ENCODE data around the gene RCAN2. TPM values are rescaled to one million over a fixed set of nuclear protein-coding genes. Genes with fewer than 3 reads are reported as not detected.

Gene RCAN2
- total and polyA plus RNA-seq, 4 donors, result 4.5 to 16.7 (median 4.8) TPM

DNA sequence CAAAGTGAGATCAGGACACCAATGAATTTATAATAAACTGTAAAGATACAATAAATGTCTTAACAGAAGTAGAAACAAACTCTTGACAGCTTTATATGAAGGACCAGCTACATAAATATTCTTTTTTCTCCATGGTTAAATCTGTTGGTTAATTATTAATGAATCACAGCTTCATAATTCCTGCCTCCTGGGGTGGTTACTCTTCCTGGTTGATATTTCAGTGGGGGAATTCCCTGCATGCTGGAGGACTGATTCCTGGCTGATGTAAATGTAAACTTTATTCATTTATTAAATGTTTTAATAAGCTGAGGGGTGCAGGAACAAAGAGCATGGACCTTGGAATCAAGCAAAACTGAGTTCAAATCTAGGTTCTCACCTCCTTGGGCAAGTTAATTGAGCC is 16.2 kb upstream of the RCAN2 start:
- no peak for TF ChIP-seq CTCF (IDR thresholded peaks at IDR 0.05; ENCODE audit: control extremely low read depth, extremely low read depth)
- no peaks in the 10 kb centered on the region for H3K36me3 ChIP-seq (ENCODE audit: control insufficient read depth in 4 of 4, insufficient read depth in 4 of 4, low read length in 4 of 4)
- no peak for ATAC-seq (ENCODE audit: insufficient read depth, low FRiP score)
- H3K4me3 ChIP-seq, result no peak overlapping the region
- no peaks in the 10 kb centered on the region for H3K27me3 ChIP-seq (ENCODE audit: control insufficient read depth in 3 of 3, insufficient read depth in 3 of 3, low read length in 2 of 3)
- H3K4me1 ChIP-seq (ENCODE audit: control insufficient read depth in 5 of 5, insufficient read depth in 5 of 5, low read length in 5 of 5), result peaks cover 2 to 19% (median 4%) of the 10 kb centered on the region in 5 donors
- H3K9me3 ChIP-seq (ENCODE audit: control insufficient read depth in 4 of 4, insufficient read depth in 3 of 4, low read length in 3 of 4), result no peaks in the 10 kb centered on the region
- H3K9ac ChIP-seq (ENCODE audit: insufficient read depth in 1 of 2, low read length in 2 of 2), result no peak overlapping the region
- DNase-seq, result no peak
- H3K27ac ChIP-seq (ENCODE audit: low read depth in 1 of 2, low read length in 1 of 2), result peak overlapping the region in 1 of 2 donors; percentile 88

- Histone ChIP-seq H3K4me1 (ENCODE audit: control insufficient read depth in 5 of 5, insufficient read depth in 5 of 5, low read length in 5 of 5) (peaks cover 0 to 22% (median under 1%) of the 10 kb centered on the region in 5 donors), H3K27ac (ENCODE audit: low read depth in 1 of 2, low read length in 1 of 2) (peak overlapping the region in 1 of 2 donors; percentile 96), H3K27me3 (ENCODE audit: control insufficient read depth in 3 of 3, insufficient read depth in 3 of 3, low read length in 2 of 3) (no peaks in the 10 kb centered on the region), H3K36me3 (ENCODE audit: control insufficient read depth in 4 of 4, insufficient read depth in 4 of 4, low read length in 4 of 4) (no peaks in the 10 kb centered on the region), H3K9ac (ENCODE audit: insufficient read depth in 1 of 2, low read length in 2 of 2) (no peak overlapping the region), H3K4me3 (no peak overlapping the region), H3K9me3 (ENCODE audit: control insufficient read depth in 4 of 4, insufficient read depth in 3 of 4, low read length in 3 of 4) (no peaks in the 10 kb centered on the region)
- 84 to 89% methylated on average over 7 of the region's 7 CpGs for WGBS, 2 donors
- ATAC-seq (ENCODE audit: insufficient read depth, low FRiP score), result no peak
- no peak for DNase-seq
- no peak for TF ChIP-seq CTCF (IDR thresholded peaks at IDR 0.05; ENCODE audit: control extremely low read depth, extremely low read depth)
These were observed 14.7 kb upstream of the RCAN2 start for GRCh38 chr6:46505693-46506512.

DNA sequence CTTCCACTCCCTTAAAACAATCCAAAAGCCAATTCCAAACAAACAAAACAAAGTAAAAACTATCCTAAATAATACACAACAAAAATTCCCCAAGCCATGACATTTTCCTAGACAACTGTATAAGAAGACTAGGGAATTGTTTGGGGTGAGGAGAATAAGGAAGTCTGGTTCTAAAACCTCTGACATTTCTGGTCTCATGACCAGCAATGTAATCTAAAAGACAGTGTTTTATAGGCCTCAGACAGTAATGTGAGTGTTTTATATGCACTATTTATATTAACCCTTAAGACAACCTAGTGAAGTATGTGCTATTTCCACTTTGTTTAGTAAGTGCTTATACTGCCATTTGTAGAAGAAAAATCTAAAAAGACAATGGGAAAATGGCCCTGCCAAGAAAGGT is 13.0 kb upstream of the RCAN2 start:
- no peak overlapping the region for H3K9ac ChIP-seq (ENCODE audit: insufficient read depth in 1 of 2, low read length in 2 of 2)
- peaks cover 0 to 3% (median 0%) of the 10 kb centered on the region in 3 donors for H3K27me3 ChIP-seq (ENCODE audit: control insufficient read depth in 3 of 3, insufficient read depth in 3 of 3, low read length in 2 of 3)
- no peaks in the 10 kb centered on the region for H3K9me3 ChIP-seq (ENCODE audit: control insufficient read depth in 4 of 4, insufficient read depth in 3 of 4, low read length in 3 of 4)
- DNase-seq (no peak), ATAC-seq (ENCODE audit: insufficient read depth, low FRiP score) (no peak)
- no peak for TF ChIP-seq CTCF (IDR thresholded peaks at IDR 0.05; ENCODE audit: control extremely low read depth, extremely low read depth)
- H3K4me3 ChIP-seq, result no peak overlapping the region
- no peaks in the 10 kb centered on the region for H3K36me3 ChIP-seq (ENCODE audit: control insufficient read depth in 4 of 4, insufficient read depth in 4 of 4, low read length in 4 of 4)
- peak overlapping the region in 1 of 2 donors; percentile 33 for H3K27ac ChIP-seq (ENCODE audit: low read depth in 1 of 2, low read length in 1 of 2)
- peaks cover 0 to 22% (median 0%) of the 10 kb centered on the region in 5 donors for H3K4me1 ChIP-seq (ENCODE audit: control insufficient read depth in 5 of 5, insufficient read depth in 5 of 5, low read length in 5 of 5)
